ENCODE data around the gene CDCA8. TPM values are rescaled to one million over a fixed set of nuclear protein-coding genes. Genes with fewer than 3 reads are reported as not detected.

The CDCA8 gene
- total and polyA plus RNA-seq, 2 of the 13 experiments (the other 11 are each of a cell fraction or from before 2014, with no cell fraction given) = 24.1 to 38.6 TPM

DNA sequence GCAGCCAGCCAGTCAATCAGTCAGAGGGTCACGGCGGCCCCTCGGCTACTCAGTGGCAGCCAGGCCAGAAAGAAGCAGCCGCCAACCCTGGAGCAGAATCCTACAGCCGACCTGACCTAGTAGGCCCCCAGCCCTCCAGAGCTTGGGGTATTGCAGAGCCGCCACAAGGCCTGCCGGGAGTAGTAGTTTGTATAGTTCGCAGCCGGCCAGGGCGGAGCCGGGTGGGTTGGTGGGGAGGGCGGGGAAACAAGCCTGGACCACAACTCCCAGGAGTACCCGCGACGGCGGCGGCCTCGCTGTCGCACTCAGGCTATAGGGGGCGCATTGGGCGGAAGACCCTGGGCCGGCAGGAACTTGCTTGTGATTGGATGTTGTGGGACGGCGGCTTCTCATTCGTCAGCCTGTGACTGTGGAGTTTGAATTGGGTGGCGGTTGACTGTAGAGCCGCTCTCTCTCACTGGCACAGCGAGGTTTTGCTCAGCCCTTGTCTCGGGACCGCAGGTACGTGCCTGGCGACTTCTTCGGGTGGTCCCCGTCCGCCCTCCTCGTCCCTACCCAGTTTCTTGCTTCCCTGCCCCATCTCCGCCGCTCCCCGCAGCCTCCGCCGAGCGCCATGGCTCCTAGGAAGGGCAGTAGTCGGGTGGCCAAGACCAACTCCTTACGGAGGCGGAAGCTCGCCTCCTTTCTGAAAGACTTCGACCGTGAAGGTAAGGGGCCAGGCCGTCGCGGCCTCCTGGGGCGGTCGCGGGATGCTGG is at the start of gene CDCA8 (continued):
- TF ChIP-seq THAP8 (CRISPR knock-in tag; IDR thresholded peaks at IDR 0.05; ENCODE audit: borderline replicate concordance) = 0 out of 2 replicates have a peak, but pooled peaks have one; percentile 63
- 0 out of 2 replicates have a peak, but pooled peaks have one; percentile 55 for TF ChIP-seq ZNF264 (CRISPR knock-in tag; IDR thresholded peaks at IDR 0.05)
- TF ChIP-seq FOXP4 (CRISPR knock-in tag; IDR thresholded peaks at IDR 0.05) = peak; percentile 67
- TF ChIP-seq ZFX (CRISPR knock-in tag; IDR thresholded peaks at IDR 0.05; ENCODE audit: low read depth) = peak; percentile 97
- TF ChIP-seq ZNF263 (CRISPR knock-in tag; IDR thresholded peaks at IDR 0.05) = no peak
- TF ChIP-seq LBX2 (CRISPR knock-in tag; IDR thresholded peaks at IDR 0.05; ENCODE audit: borderline replicate concordance) = 0 out of 2 replicates have a peak, but pooled peaks have one; percentile 26
- TF ChIP-seq, protein P1, sequence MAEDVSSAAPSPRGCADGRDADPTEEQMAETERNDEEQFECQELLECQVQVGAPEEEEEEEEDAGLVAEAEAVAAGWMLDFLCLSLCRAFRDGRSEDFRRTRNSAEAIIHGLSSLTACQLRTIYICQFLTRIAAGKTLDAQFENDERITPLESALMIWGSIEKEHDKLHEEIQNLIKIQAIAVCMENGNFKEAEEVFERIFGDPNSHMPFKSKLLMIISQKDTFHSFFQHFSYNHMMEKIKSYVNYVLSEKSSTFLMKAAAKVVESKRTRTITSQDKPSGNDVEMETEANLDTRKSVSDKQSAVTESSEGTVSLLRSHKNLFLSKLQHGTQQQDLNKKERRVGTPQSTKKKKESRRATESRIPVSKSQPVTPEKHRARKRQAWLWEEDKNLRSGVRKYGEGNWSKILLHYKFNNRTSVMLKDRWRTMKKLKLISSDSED (CRISPR knock-in tag; IDR thresholded peaks at IDR 0.05) = 0 out of 2 replicates have a peak, but pooled peaks have one; percentile 5
- peak; percentile 69 for TF ChIP-seq PHF8 (CRISPR knock-in tag; IDR thresholded peaks at IDR 0.05)
- TF ChIP-seq ZNF543 (CRISPR knock-in tag; IDR thresholded peaks at IDR 0.05) = 0 out of 2 replicates have a peak, but pooled peaks have one; percentile 17
- TF ChIP-seq GATA4 (IDR thresholded peaks at IDR 0.05; ENCODE audit: borderline replicate concordance, low read depth) = no peak
- no peak for TF ChIP-seq MAFG (CRISPR knock-in tag; IDR thresholded peaks at IDR 0.05)
- TF ChIP-seq ZNF138 (CRISPR knock-in tag; IDR thresholded peaks at IDR 0.05; ENCODE audit: low read depth) = peak; percentile 27; the same call in 1 of the 2 replicates
- TF ChIP-seq ZMYM4 (CRISPR knock-in tag; IDR thresholded peaks at IDR 0.05) = peak; percentile 78
- peak; percentile 98 for TF ChIP-seq TFDP2 (CRISPR knock-in tag; IDR thresholded peaks at IDR 0.05)
- TF ChIP-seq HINFP (CRISPR knock-in tag; IDR thresholded peaks at IDR 0.05; ENCODE audit: low read depth) = no peak
- TF ChIP-seq, protein P2, sequence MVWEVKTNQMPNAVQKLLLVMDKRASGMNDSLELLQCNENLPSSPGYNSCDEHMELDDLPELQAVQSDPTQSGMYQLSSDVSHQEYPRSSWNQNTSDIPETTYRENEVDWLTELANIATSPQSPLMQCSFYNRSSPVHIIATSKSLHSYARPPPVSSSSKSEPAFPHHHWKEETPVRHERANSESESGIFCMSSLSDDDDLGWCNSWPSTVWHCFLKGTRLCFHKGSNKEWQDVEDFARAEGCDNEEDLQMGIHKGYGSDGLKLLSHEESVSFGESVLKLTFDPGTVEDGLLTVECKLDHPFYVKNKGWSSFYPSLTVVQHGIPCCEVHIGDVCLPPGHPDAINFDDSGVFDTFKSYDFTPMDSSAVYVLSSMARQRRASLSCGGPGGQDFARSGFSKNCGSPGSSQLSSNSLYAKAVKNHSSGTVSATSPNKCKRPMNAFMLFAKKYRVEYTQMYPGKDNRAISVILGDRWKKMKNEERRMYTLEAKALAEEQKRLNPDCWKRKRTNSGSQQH (CRISPR knock-in tag; IDR thresholded peaks at IDR 0.05; ENCODE audit: low read depth) = peak; percentile 94
- TF ChIP-seq ZSCAN25 (CRISPR knock-in tag; IDR thresholded peaks at IDR 0.05) = peak; percentile 7; the same call in 1 of the 2 replicates
- TF ChIP-seq PHF20 (CRISPR knock-in tag; IDR thresholded peaks at IDR 0.05) = peak; percentile 82
- peak; percentile 28; the same call in 1 of the 2 replicates for TF ChIP-seq ZNF768 (CRISPR knock-in tag; IDR thresholded peaks at IDR 0.05)
- no peak for TF ChIP-seq ATF7 (IDR thresholded peaks at IDR 0.05)
- TF ChIP-seq ATF7 (CRISPR knock-in tag; IDR thresholded peaks at IDR 0.05) = no peak

Data from HepG2 (cell line).